ENCODE results near the gene ELOVL7.
"Not testable (repeated sequence)": the region's sequence is repeated elsewhere in the genome, so short reads cannot be mapped to it uniquely, and the experiment has no call there.

ELOVL7 gene

GRCh38 chr5:60843936-60844905, at the start of gene ELOVL7:
Gene ELOVL7 (minus strand): TSS chr5:60844269. CDS start chr5:60787397, 56,872 bp downstream.
- peak; percentile 39 for DNase-seq

DNA sequence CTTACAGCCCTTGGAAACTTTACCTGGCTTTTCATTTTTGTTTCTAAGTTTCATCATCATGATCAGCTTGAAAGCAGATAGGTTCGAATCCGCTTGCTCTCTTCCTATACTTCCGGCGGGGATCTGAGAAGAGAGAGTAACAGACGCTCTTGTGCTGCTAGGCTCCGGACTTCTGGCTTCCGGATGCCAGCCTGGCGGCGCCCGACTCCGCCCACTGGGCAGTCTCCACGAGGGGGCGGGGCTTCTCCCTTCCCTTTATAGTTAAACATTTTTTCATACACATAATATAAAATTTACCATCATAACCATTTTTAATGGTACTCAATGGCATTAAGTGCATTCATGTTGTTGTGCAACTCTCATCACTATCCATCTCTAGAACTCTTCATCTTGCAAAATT, 49.5 kb upstream of the ELOVL7 start:
- DNase-seq: no peak

DNA sequence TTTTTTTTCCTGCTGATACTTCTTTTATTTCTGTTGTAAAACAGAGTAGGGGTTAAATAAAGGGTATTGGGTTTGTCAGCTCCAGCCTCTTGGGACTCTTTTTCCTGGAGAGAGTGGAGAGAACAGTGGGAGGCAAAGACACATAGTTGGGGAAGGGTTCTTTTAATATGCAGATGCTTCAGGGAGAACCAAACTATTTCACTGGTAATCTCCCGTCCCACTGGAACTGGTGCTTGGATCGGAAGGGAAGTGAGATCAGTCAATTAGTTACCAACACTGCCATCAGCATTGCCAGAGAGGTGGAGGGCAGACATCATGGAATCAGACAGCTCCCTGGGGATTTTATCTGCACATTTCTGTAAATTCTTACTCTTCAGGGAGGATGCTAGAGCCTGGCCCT, 47.6 kb upstream of the ELOVL7 start:
- DNase-seq: no peak

GRCh38 chr5:60888359-60889061, 44.4 kb upstream of the ELOVL7 start:
- DNase-seq: no peak

DNA sequence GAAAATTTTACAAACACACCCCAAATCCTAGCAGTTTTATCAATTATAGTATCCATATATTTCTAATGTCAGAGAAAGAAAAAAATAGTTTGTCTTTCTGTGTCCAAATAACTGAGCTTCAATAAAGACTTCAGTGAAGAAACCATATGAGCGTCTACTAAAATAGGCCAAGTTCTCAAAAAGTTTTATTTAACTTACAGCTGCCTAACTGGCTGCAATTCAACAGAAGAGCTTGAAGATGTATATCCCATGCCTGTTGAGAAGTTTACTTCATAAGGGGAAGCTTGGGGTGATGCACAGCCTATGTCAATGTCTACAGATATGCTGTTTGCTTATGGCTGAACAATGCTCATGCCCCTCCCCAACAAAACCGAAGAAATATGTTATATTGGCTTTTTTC, 43.7 kb upstream of the ELOVL7 start:
- DNase-seq: no peak

GRCh38 chr5:60887096-60887495, 43.0 kb upstream of the ELOVL7 start:
- no peak for DNase-seq

GRCh38 chr5:60886158-60886557, 42.1 kb upstream of the ELOVL7 start:
- DNase-seq: no peak

GRCh38 chr5:60883229-60883628, 39.2 kb upstream of the ELOVL7 start:
- DNase-seq: no peak

DNA sequence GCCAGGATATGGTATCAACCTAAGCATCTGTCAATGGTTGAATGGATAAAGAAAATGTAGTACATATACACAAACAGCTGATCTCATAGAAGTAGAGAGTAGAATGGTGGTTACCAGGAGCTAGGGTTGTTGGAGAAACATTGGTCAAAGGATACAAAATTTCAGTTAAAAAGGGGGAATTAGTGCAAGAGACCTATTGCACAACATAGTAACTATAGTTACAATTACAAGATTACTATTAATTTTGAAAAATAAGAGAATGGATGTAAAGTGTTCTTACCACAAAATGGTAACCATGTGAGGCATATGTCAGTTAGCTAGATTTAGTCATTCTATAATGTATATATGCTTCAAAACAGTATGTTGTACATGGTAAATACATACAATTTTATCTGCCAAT, 28.8 kb upstream of the ELOVL7 start:
- no peak for DNase-seq

GRCh38 chr5:60870857-60871256, 26.8 kb upstream of the ELOVL7 start:
- DNase-seq: no peak

DNA sequence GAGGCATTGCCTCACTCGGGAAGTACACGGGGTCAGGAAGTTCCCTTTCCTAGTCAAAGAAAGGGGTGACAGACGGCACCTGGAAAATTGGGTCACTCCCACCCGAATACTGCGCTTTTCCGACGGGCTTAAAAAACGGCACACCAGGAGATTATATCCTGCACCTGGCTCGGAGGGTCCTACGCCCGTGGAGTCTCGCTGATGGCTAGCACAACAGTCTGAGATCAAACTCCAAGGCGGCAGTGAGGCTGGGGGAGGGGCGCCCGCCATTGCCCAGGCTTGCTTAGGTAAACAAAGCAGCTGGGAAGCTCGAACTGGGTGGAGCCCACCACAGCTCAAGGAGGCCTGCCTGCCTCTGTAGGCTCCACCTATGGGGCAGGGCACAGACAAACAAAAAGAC, 16.5 kb upstream of the ELOVL7 start:
- not testable (repeated sequence) for DNase-seq

- DNase-seq: no peak
Observed at GRCh38 chr5:60856066-60856465, 12.0 kb upstream of the ELOVL7 start.

- DNase-seq: no peak
Observed at GRCh38 chr5:60852940-60853339, 8.9 kb upstream of the ELOVL7 start.

DNA sequence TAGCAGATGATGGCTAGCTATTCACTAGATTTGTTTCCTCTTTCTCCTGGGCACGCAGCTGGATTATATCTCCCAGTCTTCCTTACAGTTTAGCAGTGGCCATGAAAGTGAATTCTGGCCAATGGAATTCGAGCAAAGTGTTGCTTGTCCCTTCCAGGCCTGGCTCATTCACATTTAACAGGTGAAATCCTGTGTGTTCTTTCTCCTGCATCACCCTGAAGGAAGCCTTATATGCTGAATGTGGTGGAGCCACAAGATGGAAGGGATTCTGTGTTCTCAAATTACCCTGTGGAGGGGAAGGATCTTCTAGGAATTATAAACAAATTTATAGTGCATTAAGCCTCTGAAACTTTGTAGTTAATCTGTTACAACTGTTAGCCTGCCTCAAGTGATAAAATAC, 8.2 kb upstream of the ELOVL7 start:
- no peak for DNase-seq

GRCh38 chr5:60851626-60852025, 7.6 kb upstream of the ELOVL7 start:
- no peak for DNase-seq

- no peak for DNase-seq
Observed at GRCh38 chr5:60846298-60846697, 2.2 kb upstream of the ELOVL7 start.

- peak; percentile 17 for DNase-seq
Observed at GRCh38 chr5:60843386-60843935, 608 bp downstream of the ELOVL7 start.

DNA sequence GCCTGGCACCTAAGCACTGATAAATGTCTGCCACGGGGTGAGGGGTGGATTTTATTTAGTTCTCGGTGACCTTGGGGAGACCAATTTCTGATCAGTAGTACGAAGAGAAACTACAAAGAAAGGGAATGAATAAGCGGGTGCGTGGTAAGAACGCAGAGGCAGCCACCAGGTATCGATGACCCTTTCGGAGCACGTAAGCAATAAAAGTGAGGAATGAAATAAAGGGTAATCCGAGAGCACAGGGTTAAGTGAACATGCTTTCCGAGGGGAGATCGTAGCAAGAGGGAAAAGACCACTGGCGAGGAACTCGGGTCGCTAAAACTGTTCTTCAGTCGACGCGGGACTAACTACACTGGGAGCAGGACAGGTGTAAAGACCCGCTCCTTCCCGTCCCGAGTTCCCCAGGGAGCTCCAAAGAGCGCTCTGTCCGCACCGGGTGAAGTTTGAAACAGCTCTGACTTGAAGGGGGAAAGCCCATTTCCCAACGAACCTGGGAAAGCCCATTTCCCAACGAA, 1.1 kb downstream of the ELOVL7 start:
- peak; percentile 17 for DNase-seq

DNA sequence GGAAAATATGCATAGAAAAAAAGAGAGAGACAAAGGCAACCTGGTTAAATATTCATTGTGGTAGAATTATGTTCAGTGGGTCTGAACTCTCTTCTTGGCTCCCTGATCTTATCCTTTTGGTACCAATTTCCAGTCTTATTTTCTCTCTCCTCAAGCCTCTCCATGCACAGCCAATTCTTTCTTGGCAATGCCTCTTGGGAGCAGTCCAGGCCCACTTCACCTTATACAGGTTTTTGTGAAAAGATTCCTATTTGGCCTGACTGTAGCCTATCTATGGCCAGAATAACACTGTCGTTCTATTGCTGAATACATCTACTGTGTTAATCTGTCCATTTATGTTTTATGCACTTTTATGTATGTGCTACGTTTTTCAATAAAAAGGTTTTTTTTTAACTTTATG, 2.7 kb downstream of the ELOVL7 start:
- no peak for DNase-seq

- no peak for DNase-seq
Observed at GRCh38 chr5:60836131-60836530, 7.9 kb downstream of the ELOVL7 start.

DNA sequence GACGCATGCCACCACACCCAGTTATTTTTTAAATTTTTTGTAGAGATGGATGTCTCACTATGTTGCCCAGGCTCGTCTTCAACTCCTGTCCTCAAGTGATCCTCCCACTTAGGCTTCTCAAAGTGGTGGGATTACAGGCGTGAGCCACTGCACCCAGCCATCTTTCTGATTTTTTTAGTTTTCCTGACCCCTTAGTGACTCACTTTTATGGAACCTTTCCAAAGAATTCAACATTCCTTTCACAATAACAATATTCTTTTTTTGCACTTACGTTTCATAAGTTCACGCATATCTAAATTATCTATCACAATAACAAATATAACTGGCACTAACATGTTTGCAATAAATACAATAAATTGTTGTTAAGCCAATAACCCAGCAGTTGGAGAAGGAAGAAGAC, 8.5 kb downstream of the ELOVL7 start:
- no peak for DNase-seq

- no peak for DNase-seq
Observed at GRCh38 chr5:60833520-60833919, 10.5 kb downstream of the ELOVL7 start.

GRCh38 chr5:60830581-60831127, 13.4 kb downstream of the ELOVL7 start:
- no peak for DNase-seq
